Immature natural killer cell (primary cell): ENCODE data around the gene AQP1. TPM values are rescaled to one million over a fixed set of nuclear protein-coding genes. Genes with fewer than 3 reads are reported as not detected.

Source experiments
- DNase-seq, 3 donors: peaks; one replicate each; pipeline ENCODE4 v3.0.0; 2022; ENCODE audit warnings: mixed read lengths in 1 of 3
- H3K27ac Mint-ChIP-seq, 6 donors: one replicate each; pipeline ENCODE4 v1.8.0; 2020; ENCODE audit warnings: mixed read lengths in 6 of 6, mild to moderate bottlenecking in 5 of 6, inconsistent platforms in 4 of 6, moderate library complexity in 3 of 6
- H3K27me3 Mint-ChIP-seq, 3 donors: one replicate each; pipeline ENCODE4 v1.8.0; 2020 to 2021; ENCODE audit warnings: low read depth in 3 of 3, mild to moderate bottlenecking in 3 of 3, mixed read lengths in 3 of 3, moderate library complexity in 3 of 3, inconsistent platforms in 1 of 3
- H3K36me3 Mint-ChIP-seq, 3 donors: one replicate each; pipeline ENCODE4 v1.8.0; 2020; ENCODE audit warnings: mixed read lengths in 3 of 3, inconsistent platforms in 2 of 3, mild to moderate bottlenecking in 2 of 3
- H3K4me1 Mint-ChIP-seq, 2 donors: one replicate each; pipeline ENCODE4 v1.8.0; 2020; ENCODE audit warnings: inconsistent platforms in 2 of 2, mild to moderate bottlenecking in 2 of 2, mixed read lengths in 2 of 2, moderate library complexity in 1 of 2
- H3K4me3 Mint-ChIP-seq, 5 donors: one replicate each; pipeline ENCODE4 v1.8.0; 2020; ENCODE audit warnings: mild to moderate bottlenecking in 5 of 5, mixed read lengths in 5 of 5, inconsistent platforms in 3 of 5, moderate library complexity in 3 of 5
- H3K9me3 Mint-ChIP-seq, 6 donors: one replicate each; pipeline ENCODE4 v1.8.0; 2020; ENCODE audit warnings: mild to moderate bottlenecking in 6 of 6, mixed read lengths in 6 of 6, inconsistent platforms in 4 of 6, moderate library complexity in 3 of 6
- polyA plus RNA-seq, 3 donors: library from polyadenylated mRNA; unstranded; fragments of 300-500 nt; fragmentation: Illumina TruSeq; gene quantifications; one replicate each; pipeline ENCODE4 v1.2.3, GENCODE V29; 2021

The AQP1 gene
- polyA plus RNA-seq, 3 donors from 2014 or later: 0.08 TPM; not detected in 2

DNA sequence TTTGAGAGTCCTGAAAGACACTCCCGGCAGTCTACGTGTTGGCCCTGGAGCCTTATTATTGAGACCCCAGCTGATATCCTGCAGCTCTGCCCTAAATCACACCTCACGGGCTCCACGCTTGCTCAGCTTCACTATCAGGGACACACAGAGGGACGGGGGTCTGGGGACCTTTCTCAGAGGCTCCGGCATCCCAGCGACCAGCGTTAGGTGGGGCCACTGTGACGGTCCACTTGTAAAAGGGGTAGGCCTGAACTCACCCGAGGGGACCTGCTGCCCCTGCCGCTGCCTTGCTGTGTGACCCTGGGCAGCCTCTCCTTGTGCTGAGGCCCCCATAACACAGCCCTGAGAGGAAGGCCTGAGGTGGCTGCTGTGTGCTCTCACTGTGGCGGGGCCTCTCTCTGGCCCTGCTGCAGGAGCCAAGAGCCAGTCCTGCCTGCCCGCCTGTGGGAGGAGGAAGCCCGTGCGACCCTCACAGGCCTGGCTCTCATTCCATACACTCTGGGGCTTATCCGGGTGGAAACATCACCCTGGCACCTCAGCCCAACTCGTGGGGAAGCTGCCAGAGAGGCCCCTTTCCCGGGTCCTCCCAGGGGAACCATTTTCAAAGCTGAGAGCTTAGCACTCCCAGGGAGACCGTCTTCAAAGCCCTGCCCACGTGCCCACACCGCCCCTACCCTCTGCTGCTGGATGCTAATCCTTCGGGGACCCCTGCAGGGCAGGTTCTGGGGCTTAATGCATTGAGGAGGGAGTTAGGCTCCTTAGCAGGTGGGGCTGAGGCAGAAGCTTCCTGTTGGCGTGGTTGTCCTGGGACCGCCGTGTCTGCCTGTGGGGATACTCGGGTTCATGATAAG, 21.7 kb downstream of the AQP1 start:
- Mint-ChIP-seq H3K9me3 (no peaks in the 10 kb centered on the region), H3K27ac (no peak overlapping the region), H3K4me3 (no peak overlapping the region), H3K27me3 (peaks cover 0 to 9% (median 1%) of the 10 kb centered on the region in 3 donors), H3K4me1 (no peaks in the 10 kb centered on the region), H3K36me3 (no peaks in the 10 kb centered on the region)
- no peak for DNase-seq

GRCh38 chr7:30934225-30934624, 22.6 kb downstream of the AQP1 start:
- Mint-ChIP-seq H3K27ac (no peak overlapping the region), H3K27me3 (peaks cover 0 to 9% (median 1%) of the 10 kb centered on the region in 3 donors), H3K36me3 (no peaks in the 10 kb centered on the region), H3K4me1 (no peaks in the 10 kb centered on the region), H3K4me3 (no peak overlapping the region), H3K9me3 (no peaks in the 10 kb centered on the region)
- no peak for DNase-seq

GRCh38 chr7:30934732-30935568, 23.3 kb downstream of the AQP1 start:
- Mint-ChIP-seq H3K9me3 (no peaks in the 10 kb centered on the region), H3K27me3 (peaks cover 0 to 9% (median 1%) of the 10 kb centered on the region in 3 donors)

DNA sequence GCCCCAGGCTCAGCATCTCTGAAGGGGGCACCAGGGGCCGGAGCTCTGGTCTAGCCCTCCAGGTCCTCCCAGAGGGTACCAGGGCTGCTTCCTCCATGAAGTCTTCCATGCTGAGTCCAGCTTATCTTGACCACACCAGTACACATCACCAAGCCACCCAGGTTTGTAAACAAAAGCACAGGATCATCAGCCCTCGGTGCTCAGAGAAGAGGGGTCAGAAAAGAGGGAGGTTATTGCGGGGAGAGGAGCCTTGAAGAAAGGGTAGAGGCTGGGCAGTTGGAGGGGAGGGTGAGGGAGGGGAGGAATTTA, 23.9 kb downstream of the AQP1 start:
- H3K36me3 Mint-ChIP-seq: no peaks in the 10 kb centered on the region
- H3K4me1 Mint-ChIP-seq: no peaks in the 10 kb centered on the region
- no peaks in the 10 kb centered on the region for H3K9me3 Mint-ChIP-seq
- H3K27me3 Mint-ChIP-seq: peaks cover 0 to 9% (median 1%) of the 10 kb centered on the region in 3 donors
- no peak overlapping the region for H3K27ac Mint-ChIP-seq
- no peak for DNase-seq
- no peak overlapping the region for H3K4me3 Mint-ChIP-seq

More at GRCh38 chr7:30934732-30935568, 23.3 kb downstream of the AQP1 start:
- no peaks in the 10 kb centered on the region for H3K36me3 Mint-ChIP-seq
- no peak overlapping the region for H3K27ac Mint-ChIP-seq
- no peak for DNase-seq
- H3K4me1 Mint-ChIP-seq: no peaks in the 10 kb centered on the region
- H3K4me3 Mint-ChIP-seq: no peak overlapping the region

GRCh38 chr7:30936650-30937245, 25.1 kb downstream of the AQP1 start:
- no peak for DNase-seq
- Mint-ChIP-seq H3K36me3 (no peaks in the 10 kb centered on the region), H3K27me3 (peaks cover 0 to 13% (median 4%) of the 10 kb centered on the region in 3 donors), H3K27ac (no peak overlapping the region), H3K4me1 (no peaks in the 10 kb centered on the region), H3K4me3 (no peak overlapping the region), H3K9me3 (no peaks in the 10 kb centered on the region)

DNA sequence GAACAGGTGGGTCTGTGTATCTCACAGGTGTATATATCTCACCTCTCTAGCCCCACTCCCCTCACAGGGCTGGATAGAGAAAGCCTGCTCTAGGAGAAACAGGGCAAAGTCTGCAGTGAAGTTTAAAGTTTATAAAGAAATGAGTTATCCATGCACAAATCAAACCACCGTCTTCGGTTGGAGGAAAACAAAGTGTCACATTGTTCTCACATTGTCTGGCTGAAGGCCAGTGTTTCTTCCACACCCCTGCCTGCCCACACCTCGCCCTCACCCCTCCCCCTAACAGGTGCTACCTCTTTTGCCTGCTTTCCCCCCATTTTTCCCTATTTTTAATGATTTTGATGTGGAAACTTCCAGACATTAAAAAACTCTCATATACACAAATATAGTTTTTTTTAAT, 25.8 kb downstream of the AQP1 start:
- no peaks in the 10 kb centered on the region for H3K4me1 Mint-ChIP-seq
- H3K4me3 Mint-ChIP-seq: no peak overlapping the region
- no peak overlapping the region for H3K27ac Mint-ChIP-seq
- no peaks in the 10 kb centered on the region for H3K9me3 Mint-ChIP-seq
- no peaks in the 10 kb centered on the region for H3K36me3 Mint-ChIP-seq
- DNase-seq: no peak
- H3K27me3 Mint-ChIP-seq: peaks cover 0 to 13% (median 3%) of the 10 kb centered on the region in 3 donors

DNA sequence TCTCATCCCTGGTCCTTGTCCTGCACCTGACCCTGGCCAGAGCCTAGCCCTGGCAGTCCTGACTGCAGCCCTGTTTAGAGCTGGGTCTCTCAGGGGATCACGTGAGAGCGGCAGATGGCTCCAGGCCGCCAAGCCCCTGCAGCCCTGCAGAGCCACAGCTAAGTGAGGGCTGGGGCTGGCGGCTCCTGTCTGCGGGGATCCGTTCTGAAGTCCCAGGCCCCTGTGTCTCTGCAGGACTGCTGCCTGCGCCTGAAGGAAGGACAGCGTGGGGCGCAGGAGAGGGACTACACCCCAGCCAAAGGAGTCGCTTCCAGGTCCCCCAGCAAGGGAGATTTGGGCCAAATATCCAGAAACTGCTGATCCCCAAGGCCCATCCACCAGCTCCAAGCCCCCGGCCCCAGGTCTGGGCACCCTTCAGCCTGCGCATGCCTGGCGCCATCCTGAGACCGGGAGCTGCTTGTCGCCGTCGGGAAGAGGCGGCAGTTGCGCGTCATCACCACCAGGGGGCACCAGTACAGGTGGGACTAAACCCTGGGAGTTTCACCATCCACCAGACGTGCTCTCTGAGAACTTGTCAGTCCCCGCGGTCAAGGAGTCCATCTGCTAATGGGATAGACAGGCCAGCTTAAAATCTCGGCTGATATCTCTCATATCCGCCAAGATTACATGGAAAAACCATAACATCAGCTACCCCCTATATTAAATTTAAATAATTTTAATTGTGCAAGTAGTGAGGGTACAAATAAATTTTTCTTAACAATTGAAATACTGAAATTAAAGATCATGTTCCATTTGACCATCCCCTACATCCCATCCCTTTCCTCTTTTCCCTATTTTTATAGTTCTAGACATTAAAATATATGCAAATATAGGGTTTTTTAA, 27.0 kb downstream of the AQP1 start:
- Mint-ChIP-seq H3K4me1 (no peaks in the 10 kb centered on the region), H3K4me3 (no peak overlapping the region), H3K27me3 (peaks cover 3 to 16% (median 8%) of the 10 kb centered on the region in 3 donors), H3K36me3 (no peaks in the 10 kb centered on the region), H3K9me3 (no peaks in the 10 kb centered on the region), H3K27ac (no peak overlapping the region)
- DNase-seq: peak; percentile 22 to 38 (median 23)

GRCh38 chr7:30941582-30942323, 30.1 kb downstream of the AQP1 start:
- DNase-seq: no peak
- Mint-ChIP-seq H3K27ac (no peak overlapping the region), H3K27me3 (peaks cover 3 to 18% (median 10%) of the 10 kb centered on the region in 3 donors), H3K4me3 (no peak overlapping the region), H3K36me3 (no peaks in the 10 kb centered on the region), H3K4me1 (no peaks in the 10 kb centered on the region), H3K9me3 (peaks cover 5 to 13% (median 10%) of the 10 kb centered on the region in 6 donors)

GRCh38 chr7:30950197-30950596, 38.5 kb downstream of the AQP1 start:
- no peak overlapping the region for H3K4me3 Mint-ChIP-seq
- H3K4me1 Mint-ChIP-seq: no peaks in the 10 kb centered on the region
- peaks cover under 1 to 12% (median 5%) of the 10 kb centered on the region in 6 donors for H3K9me3 Mint-ChIP-seq
- DNase-seq: no peak
- peaks cover 2 to 13% (median 5%) of the 10 kb centered on the region in 3 donors for H3K27me3 Mint-ChIP-seq
- no peaks in the 10 kb centered on the region for H3K36me3 Mint-ChIP-seq
- H3K27ac Mint-ChIP-seq: no peak overlapping the region

DNA sequence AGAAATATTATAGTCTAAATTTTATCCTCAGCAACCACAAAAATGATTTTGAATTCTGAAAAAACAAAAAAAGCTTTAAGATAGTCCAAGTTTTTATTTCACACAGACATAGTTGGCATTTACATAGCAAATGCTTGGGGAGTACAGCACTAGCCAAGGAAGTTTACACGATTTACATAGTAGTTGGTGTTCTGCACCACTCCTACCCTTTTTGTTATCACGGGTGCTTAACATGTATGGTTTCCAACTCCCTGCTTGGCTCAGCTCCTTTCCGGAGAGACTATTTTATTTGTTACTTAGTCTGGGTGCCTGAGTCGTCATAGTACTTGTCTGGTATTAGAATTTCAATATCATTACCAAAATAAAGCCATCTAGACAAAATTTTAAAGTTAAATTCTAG, 43.3 kb downstream of the AQP1 start:
- DNase-seq: no peak
- H3K4me3 Mint-ChIP-seq: no peak overlapping the region
- no peaks in the 10 kb centered on the region for H3K36me3 Mint-ChIP-seq
- H3K4me1 Mint-ChIP-seq: no peaks in the 10 kb centered on the region
- H3K9me3 Mint-ChIP-seq: peaks cover 0 to 10% (median under 1%) of the 10 kb centered on the region in 6 donors
- H3K27me3 Mint-ChIP-seq: peaks cover 1 to 14% (median 5%) of the 10 kb centered on the region in 3 donors
- no peak overlapping the region for H3K27ac Mint-ChIP-seq

- Mint-ChIP-seq H3K4me3 (no peak overlapping the region), H3K27me3 (peaks cover 1 to 10% (median 3%) of the 10 kb centered on the region in 3 donors), H3K36me3 (no peaks in the 10 kb centered on the region), H3K9me3 (peaks cover 0 to 8% (median under 1%) of the 10 kb centered on the region in 6 donors), H3K4me1 (no peaks in the 10 kb centered on the region), H3K27ac (no peak overlapping the region)
- DNase-seq: no peak
These were observed 45.1 kb downstream of the AQP1 start for GRCh38 chr7:30956704-30957103.

GRCh38 chr7:30963842-30964241, 52.2 kb downstream of the AQP1 start, which contains the start of gene GHRHR:
TSS of gene GHRHR (plus strand) at chr7:30963953. CDS start at chr7:30964069, 116 bp downstream.
- H3K27ac Mint-ChIP-seq: no peak within 1 kb of the TSS
- DNase-seq: no peak
- H3K27me3 Mint-ChIP-seq: peaks cover 0 to 14% (median 0%) of the 10 kb centered on the region in 3 donors
- no peaks in the 10 kb centered on the region for H3K36me3 Mint-ChIP-seq
- no peak within 1 kb of the TSS for H3K4me3 Mint-ChIP-seq
- H3K4me1 Mint-ChIP-seq: no peaks in the 10 kb centered on the region
- peaks cover 0 to 1% (median 0%) of the 10 kb centered on the region in 6 donors for H3K9me3 Mint-ChIP-seq
